HCT116 (cell line): ENCODE data around the gene HNRNPDL. TPM values are rescaled to one million over a fixed set of nuclear protein-coding genes. Genes with fewer than 3 reads are reported as not detected.
A peak's percentile ranks its signal among the peaks of the same experiment; 100 is the strongest.

Experiments
- ATAC-seq: fragments of 200-7000 bp; cut with Tn5 transposase; 2 replicates; pipeline ENCODE4 v1.9.1; 2020; ENCODE audit warnings: mild to moderate bottlenecking, moderate library complexity
- BruUV-seq: library from RNA; stranded (reverse); fragments of 400-500 nt; replicated peaks from 2 replicates; lab custom pipeline; 2021; lab: Mats Ljungman, UMichigan
- CTCF ChIA-PET: fragments of 300-600 bp; sonication (Branson Sonifier 250); formaldehyde crosslinking; loops from one replicate; lab custom pipeline; 2021; ENCODE audit warnings: antibody characterized with exemption; lab: Charles Lee
- POLR2A ChIA-PET: fragments of 300-600, 350-600 bp; sonication (Branson Sonifier 250); formaldehyde crosslinking; loops from one replicate; lab custom pipeline; 2021; ENCODE audit warnings: antibody characterized with exemption; lab: Charles Lee
- RAD21 ChIA-PET, 2 experiments: fragments of 300-600 bp; sonication (Branson Sonifier 250); formaldehyde crosslinking; loops; one replicate each; lab custom pipeline; 2023; ENCODE audit warnings: low total read pairs in 2 of 2; ENCODE audit not compliant: uncharacterized antibody in 2 of 2, unreplicated experiment in 2 of 2, low non-redundant PET in 1 of 2; lab: Charles Lee
- DNase-seq: peaks from one replicate; pipeline ENCODE4 v3.0.0-alpha.2; 2010; ENCODE audit warnings: low read depth, low spot score
- H2AFZ ChIP-seq: fragments of 200-600 bp; shearing (Covaris generic), sonication (generic); 2 replicates; pipeline ENCODE4 v1.6.1; 2017; ENCODE audit warnings: low read depth, mixed run types, mixed read lengths, antibody characterized with exemption, low read length; ENCODE audit not compliant: poor library complexity, severe bottlenecking
- H3K27ac ChIP-seq: 2 replicates; pipeline ENCODE4 v1.5.1; 2012; ENCODE audit warnings: low read depth, low read length
- H3K27me3 ChIP-seq: fragments of 200-600 bp; sonication (generic); 2 replicates; pipeline ENCODE4 v1.6.1; 2016; ENCODE audit warnings: mixed run types, low read length, mixed read lengths; ENCODE audit not compliant: insufficient read depth
- H3K36me3 ChIP-seq, 2 experiments: fragments of 200-500 bp in 1 of 2; fragments of 200-600 bp in 1 of 2; sonication (Bioruptor generic) in 1 of 2; sonication (generic) in 1 of 2; 2 replicates each; pipeline versions ENCODE4 v1.5.1 to v1.6.1; 2014 to 2016; ENCODE audit warnings: low read length in 2 of 2, inconsistent platforms in 1 of 2, mixed read lengths in 1 of 2, mixed run types in 1 of 2; ENCODE audit not compliant: insufficient read depth in 2 of 2, control insufficient read depth in 1 of 2
- H3K4me1 ChIP-seq, 2 experiments: fragments of 200-600 bp in 1 of 2; sonication (generic) in 1 of 2; 2 replicates each; pipeline versions ENCODE4 v1.5.1 to v1.6.1; 2012 to 2017; ENCODE audit warnings: low read length in 2 of 2, inconsistent platforms in 1 of 2, mild to moderate bottlenecking in 1 of 2, mixed read lengths in 1 of 2, mixed run types in 1 of 2, moderate library complexity in 1 of 2; ENCODE audit not compliant: insufficient read depth in 2 of 2, control insufficient read depth in 1 of 2
- H3K4me2 ChIP-seq: fragments of 200-600 bp; sonication (generic); 2 replicates; pipeline ENCODE4 v1.6.1; 2017; ENCODE audit warnings: mixed run types, low read length, mixed read lengths
- H3K4me3 ChIP-seq, 2 experiments: fragments of 200-600 bp in 1 of 2; sonication (generic) in 1 of 2; replicated peaks in 1 of 2; 2 replicates each; pipeline ENCODE4 v1.5.1; 2011 to 2016; ENCODE audit warnings: low read length in 2 of 2, control low read depth in 1 of 2, low read depth in 1 of 2, mild to moderate bottlenecking in 1 of 2, mixed read lengths in 1 of 2, mixed run types in 1 of 2
- H3K79me2 ChIP-seq: fragments of 200-600 bp; sonication (generic); 2 replicates; pipeline ENCODE4 v1.6.1; 2017; ENCODE audit warnings: mild to moderate bottlenecking, mixed run types, low read length, moderate library complexity, mixed read lengths; ENCODE audit not compliant: insufficient read depth
- H3K9ac ChIP-seq: fragments of 200-600 bp; sonication (generic); 2 replicates; pipeline ENCODE4 v1.6.1; 2016; ENCODE audit warnings: low read length, mixed read lengths
- H3K9me2 ChIP-seq: fragments of 200-600 bp; sonication (generic), shearing (Covaris generic); 2 replicates; pipeline ENCODE4 v1.6.1; 2017; ENCODE audit warnings: mixed run types, mild to moderate bottlenecking, moderate library complexity; ENCODE audit not compliant: insufficient read depth
- H3K9me3 ChIP-seq, 2 experiments: fragments of 200-500 bp in 1 of 2; fragments of 200-600 bp in 1 of 2; sonication (Bioruptor generic) in 1 of 2; sonication (generic) in 1 of 2; 2 replicates each; pipeline ENCODE4 v1.6.1; 2014 to 2017; ENCODE audit warnings: low read length in 2 of 2, mixed read lengths in 2 of 2, inconsistent platforms in 1 of 2, low read depth in 1 of 2, mild to moderate bottlenecking in 1 of 2, mixed run types in 1 of 2, moderate library complexity in 1 of 2; ENCODE audit not compliant: control insufficient read depth in 1 of 2, insufficient read depth in 1 of 2
- H4K20me1 ChIP-seq: fragments of 200-600 bp; sonication (generic), shearing (Covaris generic); 2 replicates; pipeline ENCODE4 v1.6.1; 2017; ENCODE audit warnings: mixed run types, mild to moderate bottlenecking, moderate library complexity; ENCODE audit not compliant: insufficient read depth
- CEBPB ChIP-seq: IDR thresholded peaks from 2 replicates; pipeline ENCODE4 v1.6.1; 2012; ENCODE audit warnings: low read depth
- CTCF ChIP-seq, 3 experiments: fragments of 200-600 bp in 1 of 3; sonication (generic) in 1 of 3; IDR thresholded peaks in 2 of 3; conservative IDR thresholded peaks in 1 of 3; 2 replicates each; pipeline ENCODE4 v1.5.1; 2012 to 2017; ENCODE audit warnings: low read depth in 2 of 3, low read length in 2 of 3, antibody characterized with exemption in 1 of 3, borderline replicate concordance in 1 of 3, control low read depth in 1 of 3, mild to moderate bottlenecking in 1 of 3, mixed read lengths in 1 of 3, mixed run types in 1 of 3, moderate library complexity in 1 of 3; ENCODE audit not compliant: insufficient read depth in 1 of 3
- ELF1 ChIP-seq: IDR thresholded peaks from 2 replicates; pipeline ENCODE4 v1.6.1; 2012; ENCODE audit warnings: low read depth, borderline replicate concordance
- FOSL1 ChIP-seq: IDR thresholded peaks from 2 replicates; pipeline ENCODE4 v1.6.1; 2012; ENCODE audit warnings: low read depth
- JUND ChIP-seq: IDR thresholded peaks from 2 replicates; pipeline ENCODE4 v1.6.1; 2012
- POLR2A ChIP-seq: IDR thresholded peaks from 2 replicates; pipeline ENCODE4 v1.7.0; 2011; ENCODE audit warnings: borderline replicate concordance; ENCODE audit not compliant: insufficient read depth, insufficient read length; ENCODE audit errors: extremely low read depth
- POLR2AphosphoS5 ChIP-seq: IDR thresholded peaks from 2 replicates; pipeline ENCODE4 v1.6.1; 2011; ENCODE audit warnings: mild to moderate bottlenecking, low read depth, low read length, moderate library complexity
- RAD21 ChIP-seq: IDR thresholded peaks from 2 replicates; pipeline ENCODE4 v1.6.1; 2012; ENCODE audit warnings: low read depth, mild to moderate bottlenecking
- SIN3A ChIP-seq: IDR thresholded peaks from 2 replicates; pipeline ENCODE4 v1.6.1; 2012; ENCODE audit warnings: low read depth
- SP1 ChIP-seq: IDR thresholded peaks from 2 replicates; pipeline ENCODE4 v1.6.1; 2012; ENCODE audit warnings: low read depth
- SRF ChIP-seq: IDR thresholded peaks from 2 replicates; pipeline ENCODE4 v1.6.1; 2012; ENCODE audit warnings: low read depth
- TCF7L2 ChIP-seq: IDR thresholded peaks from 2 replicates; pipeline ENCODE4 v1.7.0; 2011; ENCODE audit warnings: borderline replicate concordance, inconsistent platforms; ENCODE audit not compliant: insufficient read depth, insufficient read length; ENCODE audit errors: extremely low read depth
- YY1 ChIP-seq: IDR thresholded peaks from 2 replicates; pipeline ENCODE4 v1.6.1; 2011; ENCODE audit warnings: low read length, low read depth, moderate library complexity, mild to moderate bottlenecking; ENCODE audit not compliant: insufficient replicate concordance; ENCODE audit errors: extremely low read depth
- ZBTB33 ChIP-seq: IDR thresholded peaks from 2 replicates; pipeline ENCODE4 v1.6.1; 2011; ENCODE audit warnings: mild to moderate bottlenecking, low read length, moderate library complexity; ENCODE audit not compliant: insufficient replicate concordance; ENCODE audit errors: extremely low read depth
- ZFX ChIP-seq: fragments of 450-650 bp; IDR thresholded peaks from 2 replicates; pipeline ENCODE4 v1.6.1; 2017
- ZNF274 ChIP-seq: fragments of 200-500 bp; sonication (Bioruptor generic); IDR thresholded peaks from 2 replicates; pipeline ENCODE4 v1.6.1; 2014; ENCODE audit warnings: mild to moderate bottlenecking, low read depth, low read length, inconsistent platforms
- intact Hi-C: fragments of 100-400 bp; cut with micrococcal nuclease; formaldehyde crosslinking; loops from 2 replicates; pipeline ENCODE4 v1.10.0; 2022
- total RNA-seq: library from RNA; stranded (reverse); gene quantifications from one replicate; pipeline ENCODE4 v1.2.1, GENCODE V29; 2021; ENCODE audit not compliant: unreplicated experiment
- TF ChIP-seq, protein P1 (sequence below): IDR thresholded peaks from 2 replicates; pipeline ENCODE4 v1.6.1; 2012
- TF ChIP-seq, protein P2 (sequence below): IDR thresholded peaks from 2 replicates; pipeline ENCODE4 v1.6.1; 2012; ENCODE audit warnings: low read depth

HNRNPDL gene
- total RNA-seq, 1 experiment from 2014 or later = 206 TPM

DNA sequence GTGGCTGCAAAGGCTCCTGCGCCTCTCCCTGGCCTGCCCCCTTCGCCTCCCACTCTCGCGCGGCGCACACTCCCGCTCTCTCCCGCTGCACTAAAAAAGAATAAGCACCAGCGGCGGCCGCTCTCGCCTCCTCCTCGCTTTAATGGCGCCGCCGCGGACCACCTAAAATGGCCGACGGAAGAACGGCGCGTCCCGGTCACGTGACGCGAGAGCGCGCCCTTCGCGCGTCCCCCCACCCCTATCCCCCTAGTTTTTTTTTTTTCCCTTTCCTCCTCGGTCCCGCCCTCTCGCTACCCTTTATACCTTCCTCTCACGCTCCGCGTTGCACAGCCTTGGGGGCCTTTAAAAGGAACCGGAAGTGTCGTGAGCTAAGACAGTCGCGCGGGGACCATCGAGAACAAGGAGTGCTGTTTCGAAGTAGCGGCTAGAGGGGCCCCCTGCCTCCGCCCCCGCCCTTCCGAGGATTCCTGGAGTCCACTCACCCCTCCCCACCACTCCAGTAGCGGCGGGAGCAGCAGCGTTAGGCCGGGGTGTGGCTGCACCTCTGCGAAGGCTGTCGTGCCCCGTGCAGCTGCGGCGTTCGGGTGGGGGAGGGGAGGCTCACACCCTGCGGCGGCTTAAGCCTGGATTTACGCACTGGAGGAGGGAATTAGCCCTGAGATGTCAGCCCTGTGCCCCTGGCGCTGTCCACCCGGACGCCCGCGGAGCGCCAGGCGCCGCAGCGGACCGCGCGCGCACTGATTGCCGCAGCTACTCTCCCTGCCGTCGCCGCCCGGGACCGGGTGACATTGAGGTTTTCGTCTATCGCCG lies 56.2 kb downstream of the HNRNPDL start, which contains the start of gene HNRNPD:
TSS of gene HNRNPD (minus strand) at position 176 of the 810 bp plus-strand sequence. CDS start 313 bp downstream, outside the sequence.
- CTCF ChIA-PET = interaction anchor here (1.2 kb wide), 2 partner anchors 13 to 56 kb away, joined by 3 to 4 read pairs; partner anchors contain the start of gene HNRNPDL
- Histone ChIP-seq H3K27ac (peak within 1 kb of the TSS; percentile 99), H3K9me2 (no peaks in the 10 kb centered on the region), H3K4me2 (peak within 1 kb of the TSS; percentile 83), H3K27me3 (no peaks in the 10 kb centered on the region), H3K79me2 (peaks cover 73% of the 10 kb centered on the region), H3K9me3 (no peaks in the 10 kb centered on the region), H3K4me3 (peak within 1 kb of the TSS; percentile 78 to 84), H3K36me3 (peaks cover 19 to 33% of the 10 kb centered on the region in 2 experiments), H3K9ac (peak within 1 kb of the TSS; percentile 98), H2AFZ (no peak within 1 kb of the TSS), H4K20me1 (peaks cover 33% of the 10 kb centered on the region), H3K4me1 (peaks cover 11 to 26% of the 10 kb centered on the region in 2 experiments)
- DNase-seq (peak; percentile 100), ATAC-seq (peak; percentile 89)
- no TSS peak for BruUV-seq
- intact Hi-C loops = loop anchor here (1.0 to 5.0 kb wide), 3 partner anchors 47 to 423 kb away; partner anchors contain the start of gene SCD5
- RAD21 ChIA-PET = interaction anchor here (0.6 to 0.8 kb wide), 3 partner anchors 13 to 56 kb away, joined by 3 to 8 read pairs (median 4); partner anchors contain the start of gene HNRNPDL (in 1 of the 2)
- POLR2A ChIA-PET = interaction anchor here (0.6 to 1.9 kb wide), 9 partner anchors 10 to 992 kb away, joined by 3 to 39 read pairs (median 3); partner anchors contain the start of gene HNRNPDL
- TF ChIP-seq FOSL1 (no peak), CTCF (IDR thresholded peaks at IDR 0.05 in 2 of 3, conservative IDR thresholded peaks at IDR 0.05 in 1 of 3; ENCODE audit: borderline replicate concordance in 1 of 3, insufficient read depth in 1 of 3, low read depth in 2 of 3, low read length in 2 of 3) (no peak), ZBTB33 (peak; percentile 9), SP1 (no peak), CEBPB (no peak), YY1 (peak; percentile 97), ZFX (peak; percentile 3; the same call in 1 of the 2 replicates), ELF1 (no peak), SIN3A (no peak), SRF (no peak), POLR2AphosphoS5 (peak; percentile 88), ZNF274 (no peak), POLR2A (peak; percentile 59), RAD21 (no peak), TCF7L2 (peak; percentile 73), JUND (no peak)
- TF ChIP-seq, protein P1, sequence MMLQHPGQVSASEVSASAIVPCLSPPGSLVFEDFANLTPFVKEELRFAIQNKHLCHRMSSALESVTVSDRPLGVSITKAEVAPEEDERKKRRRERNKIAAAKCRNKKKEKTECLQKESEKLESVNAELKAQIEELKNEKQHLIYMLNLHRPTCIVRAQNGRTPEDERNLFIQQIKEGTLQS = no peak
- TF ChIP-seq, protein P2, sequence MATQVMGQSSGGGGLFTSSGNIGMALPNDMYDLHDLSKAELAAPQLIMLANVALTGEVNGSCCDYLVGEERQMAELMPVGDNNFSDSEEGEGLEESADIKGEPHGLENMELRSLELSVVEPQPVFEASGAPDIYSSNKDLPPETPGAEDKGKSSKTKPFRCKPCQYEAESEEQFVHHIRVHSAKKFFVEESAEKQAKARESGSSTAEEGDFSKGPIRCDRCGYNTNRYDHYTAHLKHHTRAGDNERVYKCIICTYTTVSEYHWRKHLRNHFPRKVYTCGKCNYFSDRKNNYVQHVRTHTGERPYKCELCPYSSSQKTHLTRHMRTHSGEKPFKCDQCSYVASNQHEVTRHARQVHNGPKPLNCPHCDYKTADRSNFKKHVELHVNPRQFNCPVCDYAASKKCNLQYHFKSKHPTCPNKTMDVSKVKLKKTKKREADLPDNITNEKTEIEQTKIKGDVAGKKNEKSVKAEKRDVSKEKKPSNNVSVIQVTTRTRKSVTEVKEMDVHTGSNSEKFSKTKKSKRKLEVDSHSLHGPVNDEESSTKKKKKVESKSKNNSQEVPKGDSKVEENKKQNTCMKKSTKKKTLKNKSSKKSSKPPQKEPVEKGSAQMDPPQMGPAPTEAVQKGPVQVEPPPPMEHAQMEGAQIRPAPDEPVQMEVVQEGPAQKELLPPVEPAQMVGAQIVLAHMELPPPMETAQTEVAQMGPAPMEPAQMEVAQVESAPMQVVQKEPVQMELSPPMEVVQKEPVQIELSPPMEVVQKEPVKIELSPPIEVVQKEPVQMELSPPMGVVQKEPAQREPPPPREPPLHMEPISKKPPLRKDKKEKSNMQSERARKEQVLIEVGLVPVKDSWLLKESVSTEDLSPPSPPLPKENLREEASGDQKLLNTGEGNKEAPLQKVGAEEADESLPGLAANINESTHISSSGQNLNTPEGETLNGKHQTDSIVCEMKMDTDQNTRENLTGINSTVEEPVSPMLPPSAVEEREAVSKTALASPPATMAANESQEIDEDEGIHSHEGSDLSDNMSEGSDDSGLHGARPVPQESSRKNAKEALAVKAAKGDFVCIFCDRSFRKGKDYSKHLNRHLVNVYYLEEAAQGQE = no peak
